Sigmoid colon (tissue), 4 donors: ENCODE results near the gene GFM1.

Experiments
- CTCF ChIP-seq, 4 experiments: fragments of 450-650 bp in 3 of 4; fragments of 200-600 bp in 1 of 4; IDR thresholded peaks; one replicate each; pipeline ENCODE4 v1.5.1; 2016 to 2019; ENCODE audit warnings: antibody characterized with exemption in 4 of 4, mild to moderate bottlenecking in 3 of 4, moderate library complexity in 2 of 4
- EP300 ChIP-seq, 4 donors: sonication (generic); formaldehyde crosslinking; IDR thresholded peaks; one replicate each; pipeline ENCODE4 v1.6.1; 2017; ENCODE audit warnings: antibody characterized with exemption in 4 of 4
- POLR2A ChIP-seq, 2 donors: fragments of 450-650 bp; IDR thresholded peaks; one replicate each; pipeline ENCODE4 v1.6.1; 2016; ENCODE audit warnings: antibody characterized with exemption in 2 of 2, mild to moderate bottlenecking in 2 of 2, moderate library complexity in 2 of 2

- no peak for TF ChIP-seq CTCF (IDR thresholded peaks at IDR 0.05)
- no peak for TF ChIP-seq EP300 (IDR thresholded peaks at IDR 0.05)
- TF ChIP-seq POLR2A (IDR thresholded peaks at IDR 0.05) = no peak
Observed at GRCh38 chr3:158663246-158663645, 18.9 kb downstream of the GFM1 start.
